Neuron (in vitro differentiated cells): ENCODE results near the gene GFPT2.

Experiments
- H2AFZ ChIP-seq: one replicate; pipeline ENCODE4 v1.6.1; 2013; ENCODE audit warnings: low read depth, mild to moderate bottlenecking, inconsistent platforms, low read length, moderate library complexity
- H3K27me3 ChIP-seq: one replicate; pipeline ENCODE4 v1.6.1; 2013; ENCODE audit warnings: low read length; ENCODE audit not compliant: insufficient read depth
- H3K36me3 ChIP-seq: one replicate; pipeline ENCODE4 v1.6.1; 2013; ENCODE audit warnings: low read length; ENCODE audit not compliant: insufficient read depth
- H3K4me1 ChIP-seq: one replicate; pipeline ENCODE4 v1.6.1; 2013; ENCODE audit warnings: low read length; ENCODE audit not compliant: insufficient read depth
- H3K4me3 ChIP-seq: 2 replicates; pipeline ENCODE4 v1.5.1; 2013; ENCODE audit warnings: mild to moderate bottlenecking, low read length, moderate library complexity
- H3K9me3 ChIP-seq: one replicate; pipeline ENCODE4 v1.6.1; 2013; ENCODE audit warnings: low read length

Gene GFPT2

DNA sequence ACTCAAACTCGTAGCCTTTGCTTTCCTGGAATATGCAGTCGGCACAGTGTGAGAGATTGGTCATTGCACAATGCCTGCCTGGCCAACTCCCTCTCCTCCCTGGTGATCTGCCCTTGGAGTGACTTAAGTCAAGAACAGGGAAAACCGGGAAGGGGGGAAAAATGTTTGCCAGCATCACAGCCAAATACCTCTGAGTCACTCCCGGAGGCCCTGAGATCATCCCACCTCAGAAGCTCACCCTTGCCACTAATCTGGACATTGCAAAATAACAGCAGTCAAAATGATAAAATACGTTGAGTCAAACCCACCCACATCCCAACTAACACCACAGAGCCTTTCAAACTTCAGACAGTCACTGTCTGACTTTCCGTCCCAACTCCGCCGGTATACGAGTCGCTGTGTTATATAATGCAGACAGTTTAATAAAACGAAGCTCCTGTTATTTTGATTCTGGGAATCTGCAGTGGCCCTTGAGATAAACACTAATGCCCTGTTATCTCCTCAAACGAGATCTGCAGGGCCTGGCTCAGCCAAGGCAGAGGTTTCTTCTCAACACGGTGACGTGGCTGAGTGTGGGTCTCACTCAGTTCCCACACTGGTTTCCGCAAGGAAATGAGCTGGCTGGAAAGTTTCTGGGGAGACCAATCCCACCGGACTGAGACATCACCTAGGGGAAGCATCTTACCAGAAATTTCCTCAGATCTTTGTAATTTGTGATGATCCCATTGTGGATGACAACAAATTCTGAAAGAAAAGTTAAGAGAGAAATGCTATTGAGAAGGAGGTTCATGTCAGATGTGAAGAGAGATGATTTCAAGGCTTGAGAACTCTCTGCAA, 22.1 kb downstream of the GFPT2 start:
- Histone ChIP-seq H3K9me3 (peaks cover 4% of the 10 kb centered on the region), H3K4me1 (no peaks in the 10 kb centered on the region), H2AFZ (no peak overlapping the region), H3K27me3 (no peaks in the 10 kb centered on the region), H3K4me3 (no peak overlapping the region), H3K36me3 (peaks cover 22% of the 10 kb centered on the region)

GRCh38 chr5:180330270-180330648, 22.9 kb downstream of the GFPT2 start:
- H3K36me3 ChIP-seq: peaks cover 15% of the 10 kb centered on the region
- no peak overlapping the region for H2AFZ ChIP-seq
- H3K27me3 ChIP-seq: no peaks in the 10 kb centered on the region
- H3K4me3 ChIP-seq: no peak overlapping the region
- H3K4me1 ChIP-seq: no peaks in the 10 kb centered on the region
- peaks cover 4% of the 10 kb centered on the region for H3K9me3 ChIP-seq

GRCh38 chr5:180329606-180330269, 23.4 kb downstream of the GFPT2 start:
- peaks cover 11% of the 10 kb centered on the region for H3K36me3 ChIP-seq

DNA sequence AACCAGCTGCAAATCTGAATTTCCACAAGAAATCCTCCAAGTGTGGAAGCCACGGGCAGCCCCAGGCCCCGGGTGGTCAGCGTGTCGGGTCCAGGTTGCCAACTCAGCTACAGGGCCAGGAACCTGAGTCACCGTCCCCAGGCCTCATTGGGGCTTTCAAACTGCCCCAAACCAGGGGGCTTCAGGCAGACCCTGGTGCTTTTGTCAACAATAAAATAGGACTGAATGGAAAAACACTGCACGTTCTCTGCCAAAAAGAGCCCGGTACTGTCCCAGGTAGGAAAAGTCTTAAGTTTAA, 24.0 kb downstream of the GFPT2 start:
- Histone ChIP-seq H3K36me3 (peaks cover 7% of the 10 kb centered on the region), H3K9me3 (peaks cover 2% of the 10 kb centered on the region), H3K27me3 (no peaks in the 10 kb centered on the region), H2AFZ (no peak overlapping the region), H3K4me3 (no peak overlapping the region), H3K4me1 (peaks cover 3% of the 10 kb centered on the region)

More at GRCh38 chr5:180329606-180330269, 23.4 kb downstream of the GFPT2 start:
- Histone ChIP-seq H3K4me3 (no peak overlapping the region), H3K27me3 (no peaks in the 10 kb centered on the region), H3K4me1 (no peaks in the 10 kb centered on the region), H2AFZ (no peak overlapping the region), H3K9me3 (peaks cover 4% of the 10 kb centered on the region)

- Histone ChIP-seq H3K27me3 (no peaks in the 10 kb centered on the region), H3K9me3 (no peaks in the 10 kb centered on the region), H2AFZ (no peak overlapping the region), H3K4me3 (no peak overlapping the region), H3K4me1 (peaks cover 9% of the 10 kb centered on the region), H3K36me3 (peaks cover 2% of the 10 kb centered on the region)
Measured at GRCh38 chr5:180328296-180329137, 24.6 kb downstream of the GFPT2 start.

GRCh38 chr5:180326989-180327565, 26.1 kb downstream of the GFPT2 start:
- peaks cover 15% of the 10 kb centered on the region for H3K4me1 ChIP-seq
- peaks cover 2% of the 10 kb centered on the region for H3K36me3 ChIP-seq
- no peak overlapping the region for H2AFZ ChIP-seq
- H3K27me3 ChIP-seq: no peaks in the 10 kb centered on the region
- no peaks in the 10 kb centered on the region for H3K9me3 ChIP-seq
- no peak overlapping the region for H3K4me3 ChIP-seq

DNA sequence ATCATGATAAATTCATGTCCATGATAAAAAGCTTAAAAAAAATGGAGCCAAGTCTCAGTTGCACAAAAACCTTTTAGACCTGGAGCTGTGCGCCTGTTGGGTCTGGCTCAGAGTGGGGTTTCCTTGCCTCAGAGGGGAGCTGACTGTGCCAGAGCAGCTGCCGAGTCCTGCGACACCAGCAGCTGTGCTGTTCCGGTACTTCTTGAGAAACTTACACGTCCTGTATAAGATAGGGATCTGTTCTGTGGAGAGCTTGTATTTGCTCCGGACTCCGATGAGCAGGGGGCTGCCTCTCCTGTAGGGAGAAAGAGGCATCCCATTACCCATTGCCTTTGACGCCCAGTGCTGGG, 28.6 kb downstream of the GFPT2 start:
- Histone ChIP-seq H3K36me3 (no peaks in the 10 kb centered on the region), H3K27me3 (no peaks in the 10 kb centered on the region), H2AFZ (no peak overlapping the region), H3K4me3 (no peak overlapping the region), H3K4me1 (peaks cover 15% of the 10 kb centered on the region), H3K9me3 (no peaks in the 10 kb centered on the region)

DNA sequence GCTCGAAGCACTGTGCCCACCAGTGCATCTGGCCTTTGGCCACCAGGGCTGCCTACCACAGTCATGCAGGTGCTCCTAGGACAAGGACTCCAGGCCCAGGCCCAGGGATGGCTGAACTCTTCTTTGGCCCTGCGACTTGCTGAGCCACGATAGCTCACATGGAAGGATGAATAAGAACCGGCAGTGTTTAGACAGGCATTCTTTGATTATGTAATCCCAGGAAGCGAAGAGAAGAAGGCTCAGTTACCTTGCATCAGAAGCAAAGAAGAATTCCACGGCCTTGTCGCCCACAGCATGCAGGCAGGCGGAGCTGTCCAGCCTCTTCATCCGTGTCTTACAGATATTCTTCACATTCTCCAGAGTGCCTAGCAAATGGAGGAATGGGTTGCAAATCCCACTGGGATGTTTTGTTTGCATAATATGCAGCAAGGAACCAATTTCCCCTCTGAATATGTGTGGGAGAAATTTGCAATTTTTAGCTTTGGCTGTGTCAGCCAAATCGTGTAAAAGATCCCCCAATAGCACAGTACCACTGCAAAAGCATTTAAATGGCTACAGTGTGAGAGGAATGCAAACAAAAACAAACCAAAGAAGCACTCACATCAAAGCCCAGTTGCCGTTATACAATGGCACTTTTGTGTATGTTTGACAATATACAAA, 29.1 kb downstream of the GFPT2 start:
- peaks cover 15% of the 10 kb centered on the region for H3K4me1 ChIP-seq
- H3K4me3 ChIP-seq: no peak overlapping the region
- H3K9me3 ChIP-seq: no peaks in the 10 kb centered on the region
- no peak overlapping the region for H2AFZ ChIP-seq
- H3K27me3 ChIP-seq: no peaks in the 10 kb centered on the region
- H3K36me3 ChIP-seq: no peaks in the 10 kb centered on the region

- no peaks in the 10 kb centered on the region for H3K27me3 ChIP-seq
- H3K36me3 ChIP-seq: peaks cover 5% of the 10 kb centered on the region
- H3K9me3 ChIP-seq: no peaks in the 10 kb centered on the region
- no peak overlapping the region for H2AFZ ChIP-seq
- no peak overlapping the region for H3K4me3 ChIP-seq
- peaks cover 15% of the 10 kb centered on the region for H3K4me1 ChIP-seq
Measured at GRCh38 chr5:180323160-180323559, 30.0 kb downstream of the GFPT2 start.

DNA sequence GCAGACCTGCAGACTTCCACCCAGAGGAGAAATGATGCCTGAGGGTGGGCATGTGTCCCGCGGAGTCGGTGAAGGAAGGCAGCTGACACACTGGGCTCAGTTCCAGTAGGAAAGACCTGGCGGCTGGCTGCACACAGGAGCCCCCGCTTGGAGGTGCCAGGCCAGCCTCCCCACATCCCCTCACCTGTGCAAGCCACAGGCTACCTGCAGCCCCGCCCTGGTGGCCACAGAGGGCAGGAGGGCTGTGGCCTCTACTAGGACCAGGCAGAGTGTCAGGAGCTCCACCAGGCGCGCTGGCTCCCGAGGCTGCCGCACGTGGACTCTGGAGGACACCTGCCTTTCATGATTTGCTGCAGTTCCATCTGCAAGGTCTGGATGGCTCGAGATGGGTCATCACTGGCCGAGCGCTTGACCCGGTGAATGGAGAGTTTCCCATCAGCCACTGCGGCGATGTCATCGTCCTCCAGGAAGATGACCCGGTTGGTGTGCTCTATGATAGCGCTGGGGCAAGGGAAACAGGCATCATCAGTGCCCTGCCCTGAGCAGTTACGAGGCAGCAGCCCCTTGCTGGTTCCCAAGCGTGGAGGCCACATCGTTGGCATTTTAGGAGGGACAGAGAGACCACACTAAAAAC, 34.6 kb downstream of the GFPT2 start:
- Histone ChIP-seq H3K27me3 (no peaks in the 10 kb centered on the region), H3K4me3 (no peak overlapping the region), H3K9me3 (peaks cover 7% of the 10 kb centered on the region), H3K4me1 (peaks cover 6% of the 10 kb centered on the region), H3K36me3 (peaks cover 8% of the 10 kb centered on the region), H2AFZ (no peak overlapping the region)

GRCh38 chr5:180316586-180316985, 36.5 kb downstream of the GFPT2 start:
- no peak overlapping the region for H3K4me3 ChIP-seq
- H3K27me3 ChIP-seq: no peaks in the 10 kb centered on the region
- H2AFZ ChIP-seq: no peak overlapping the region
- peaks cover 8% of the 10 kb centered on the region for H3K36me3 ChIP-seq
- peaks cover 7% of the 10 kb centered on the region for H3K9me3 ChIP-seq
- H3K4me1 ChIP-seq: no peaks in the 10 kb centered on the region

GRCh38 chr5:180315762-180316212, 37.3 kb downstream of the GFPT2 start:
- H3K27me3 ChIP-seq: no peaks in the 10 kb centered on the region
- H3K36me3 ChIP-seq: peaks cover 11% of the 10 kb centered on the region

More at GRCh38 chr5:180315762-180316212, 37.3 kb downstream of the GFPT2 start:
- H3K9me3 ChIP-seq: peaks cover 7% of the 10 kb centered on the region
- no peak overlapping the region for H2AFZ ChIP-seq
- H3K4me1 ChIP-seq: no peaks in the 10 kb centered on the region
- no peak overlapping the region for H3K4me3 ChIP-seq
